DND-41 (cell line): ENCODE results near the gene SYNE1.

Experiments
- ATAC-seq: fragments of 200-7000 bp; cut with Tn5 transposase; 3 replicates; pipeline ENCODE4 v1.9.1; 2021; ENCODE audit warnings: low read depth; ENCODE audit not compliant: insufficient read depth
- DNase-seq: peaks from one replicate; pipeline ENCODE4 v3.0.0-alpha.2; 2020
- H2AFZ ChIP-seq: 2 replicates; pipeline ENCODE4 v1.6.0; 2012; ENCODE audit warnings: low read depth, low read length
- H3K27ac ChIP-seq: 2 replicates; pipeline ENCODE4 v1.5.1; 2012; ENCODE audit warnings: low read length, inconsistent platforms
- H3K27me3 ChIP-seq: fragments of 200-600 bp; sonication (generic); 2 replicates; pipeline ENCODE4 v1.6.0; 2012; ENCODE audit warnings: low read length, mild to moderate bottlenecking, inconsistent platforms; ENCODE audit not compliant: insufficient read depth, poor library complexity
- H3K36me3 ChIP-seq: 2 replicates; pipeline ENCODE4 v1.5.1; 2012; ENCODE audit warnings: low read length, inconsistent platforms; ENCODE audit not compliant: insufficient read depth
- H3K4me1 ChIP-seq: 2 replicates; pipeline ENCODE4 v1.5.1; 2012; ENCODE audit warnings: mild to moderate bottlenecking, low read length; ENCODE audit not compliant: insufficient read depth
- H3K4me2 ChIP-seq: 2 replicates; pipeline ENCODE4 v1.6.0; 2012; ENCODE audit warnings: mild to moderate bottlenecking, moderate library complexity, low read length, inconsistent platforms; ENCODE audit not compliant: insufficient read depth
- H3K4me3 ChIP-seq, 2 experiments: fragments of 200-600 bp in 1 of 2; shearing (Covaris generic) in 1 of 2; 2 replicates each; pipeline ENCODE4 v1.5.1; 2012 to 2016; ENCODE audit warnings: inconsistent platforms in 2 of 2, low read length in 2 of 2, mild to moderate bottlenecking in 2 of 2, low read depth in 1 of 2, moderate library complexity in 1 of 2
- H3K79me2 ChIP-seq: 2 replicates; pipeline ENCODE4 v1.6.0; 2012; ENCODE audit warnings: low read length, inconsistent platforms; ENCODE audit not compliant: insufficient read depth
- H3K9ac ChIP-seq: 2 replicates; pipeline ENCODE4 v1.6.0; 2012; ENCODE audit warnings: low read depth, mild to moderate bottlenecking, inconsistent platforms, low read length, moderate library complexity
- H3K9me3 ChIP-seq: 2 replicates; pipeline ENCODE4 v1.5.1; 2012; ENCODE audit warnings: low read length, moderate library complexity, mild to moderate bottlenecking, inconsistent platforms; ENCODE audit not compliant: insufficient read depth, severe bottlenecking
- H4K20me1 ChIP-seq: 2 replicates; pipeline ENCODE4 v1.6.0; 2012; ENCODE audit warnings: low read length; ENCODE audit not compliant: insufficient read depth
- CTCF ChIP-seq: IDR thresholded peaks from 2 replicates; pipeline ENCODE4 v1.5.1; 2012; ENCODE audit warnings: borderline replicate concordance, low read length, moderate library complexity, mild to moderate bottlenecking; ENCODE audit not compliant: poor library complexity, severe bottlenecking; ENCODE audit errors: extremely low read depth
- EZH2 ChIP-seq: IDR thresholded peaks from 3 replicates; pipeline ENCODE4 v1.6.1; 2012; ENCODE audit warnings: borderline replicate concordance, low read depth, mild to moderate bottlenecking, moderate library complexity, low read length, inconsistent platforms; ENCODE audit not compliant: severe bottlenecking

The SYNE1 gene

GRCh38 chr6:152263582-152263981 is 373.6 kb downstream of the SYNE1 start:
- H3K9me3 ChIP-seq, result peaks cover 30% of the 10 kb centered on the region
- no peak overlapping the region for H2AFZ ChIP-seq
- peaks cover 56% of the 10 kb centered on the region for H3K36me3 ChIP-seq
- no peak overlapping the region for H3K4me2 ChIP-seq
- H4K20me1 ChIP-seq, result no peaks in the 10 kb centered on the region
- H3K4me1 ChIP-seq, result no peaks in the 10 kb centered on the region
- DNase-seq (no peak), ATAC-seq (no peak; the same call in 2 of the 3 replicates)
- H3K27me3 ChIP-seq, result no peaks in the 10 kb centered on the region
- no peaks in the 10 kb centered on the region for H3K79me2 ChIP-seq
- no peak overlapping the region for H3K4me3 ChIP-seq
- H3K27ac ChIP-seq, result no peak overlapping the region
- TF ChIP-seq EZH2 (no peak), CTCF (no peak)
- H3K9ac ChIP-seq, result no peak overlapping the region

- Histone ChIP-seq H3K27ac (no peak overlapping the region), H3K36me3 (peaks cover 67% of the 10 kb centered on the region), H3K4me3 (no peak overlapping the region), H3K9ac (no peak overlapping the region), H3K9me3 (peaks cover 30% of the 10 kb centered on the region), H3K4me2 (no peak overlapping the region), H3K4me1 (no peaks in the 10 kb centered on the region), H2AFZ (no peak overlapping the region), H3K79me2 (no peaks in the 10 kb centered on the region), H4K20me1 (no peaks in the 10 kb centered on the region), H3K27me3 (no peaks in the 10 kb centered on the region)
- DNase-seq (no peak), ATAC-seq (no peak)
- no peak for TF ChIP-seq EZH2
- TF ChIP-seq CTCF, result no peak
These were observed 376.0 kb downstream of the SYNE1 start for GRCh38 chr6:152261179-152261578.

GRCh38 chr6:152259234-152259633 is 377.9 kb downstream of the SYNE1 start:
- no peaks in the 10 kb centered on the region for H3K27me3 ChIP-seq
- no peak overlapping the region for H3K4me2 ChIP-seq
- H3K4me1 ChIP-seq, result no peaks in the 10 kb centered on the region
- H4K20me1 ChIP-seq, result no peaks in the 10 kb centered on the region
- no peak overlapping the region for H3K4me3 ChIP-seq
- TF ChIP-seq CTCF, result no peak
- TF ChIP-seq EZH2, result no peak
- H3K27ac ChIP-seq, result no peak overlapping the region
- DNase-seq, result no peak
- H3K79me2 ChIP-seq, result no peaks in the 10 kb centered on the region
- no peak overlapping the region for H2AFZ ChIP-seq
- no peak overlapping the region for H3K9ac ChIP-seq
- peaks cover 25% of the 10 kb centered on the region for H3K9me3 ChIP-seq
- ATAC-seq, result no peak
- peaks cover 76% of the 10 kb centered on the region for H3K36me3 ChIP-seq

- no peak overlapping the region for H3K4me2 ChIP-seq
- no peak overlapping the region for H2AFZ ChIP-seq
- H3K79me2 ChIP-seq, result no peaks in the 10 kb centered on the region
- no peak overlapping the region for H3K4me3 ChIP-seq
- H3K4me1 ChIP-seq, result no peaks in the 10 kb centered on the region
- DNase-seq (no peak), ATAC-seq (no peak)
- TF ChIP-seq EZH2 (no peak), CTCF (no peak)
- H4K20me1 ChIP-seq, result no peaks in the 10 kb centered on the region
- no peaks in the 10 kb centered on the region for H3K27me3 ChIP-seq
- H3K9me3 ChIP-seq, result peaks cover 9% of the 10 kb centered on the region
- no peak overlapping the region for H3K27ac ChIP-seq
- H3K36me3 ChIP-seq, result peaks cover 69% of the 10 kb centered on the region
- H3K9ac ChIP-seq, result no peak overlapping the region
These were observed 379.6 kb downstream of the SYNE1 start for GRCh38 chr6:152257581-152257980.
